ENCODE measurements around the gene SGIP1. TPM values are rescaled to one million over a fixed set of nuclear protein-coding genes. Genes with fewer than 3 reads are reported as not detected.
"Not testable (repeated sequence)": the region's sequence is repeated elsewhere in the genome, so short reads cannot be mapped to it uniquely, and the experiment has no call there.

The SGIP1 gene
- total and polyA plus RNA-seq, 9 donors = 1.7 to 3.1 (median 2.4) TPM

DNA sequence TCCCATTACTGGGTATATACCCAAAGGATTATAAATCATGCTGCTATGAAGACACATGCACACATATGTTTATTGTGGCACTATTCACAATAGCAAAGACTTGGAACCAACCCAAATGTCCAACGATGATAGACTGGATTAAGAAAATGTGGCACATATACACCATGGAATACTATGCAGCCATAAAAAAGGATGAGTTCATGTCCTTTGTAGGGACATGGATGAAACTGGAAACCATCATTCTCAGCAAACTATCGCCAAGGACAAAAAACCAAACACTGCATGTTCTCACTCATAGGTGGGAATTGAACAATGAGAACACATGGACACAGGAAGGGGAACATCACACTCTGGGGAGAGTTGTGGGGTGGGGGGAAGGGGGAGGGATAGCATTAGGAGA, 251.8 kb downstream of the SGIP1 start:
- H3K36me3 ChIP-seq (ENCODE audit: control insufficient read depth, insufficient read depth, low read length); H3K4me3 ChIP-seq (ENCODE audit: low read length); H3K27me3 ChIP-seq (ENCODE audit: control insufficient read depth, insufficient read depth, low read length); H3K27ac ChIP-seq (ENCODE audit: low read length); H3K4me1 ChIP-seq (ENCODE audit: control insufficient read depth, insufficient read depth, low read length); DNase-seq; H3K9me3 ChIP-seq (replicated peaks; ENCODE audit: control insufficient read depth, low read depth, low read length): not testable (repeated sequence)
- WGBS (ENCODE audit: insufficient coverage) = no CpG with 5 or more reads among the region's 2 CpGs

GRCh38 chr1:66787641-66788040, 253.7 kb downstream of the SGIP1 start:
- Histone ChIP-seq H3K36me3 (ENCODE audit: control insufficient read depth, insufficient read depth, low read length) (no peaks in the 10 kb centered on the region), H3K9me3 (replicated peaks; ENCODE audit: control insufficient read depth, low read depth, low read length) (no peaks in the 10 kb centered on the region), H3K27ac (ENCODE audit: low read length) (no peak overlapping the region), H3K4me1 (ENCODE audit: control insufficient read depth, insufficient read depth, low read length) (no peaks in the 10 kb centered on the region), H3K4me3 (ENCODE audit: low read length) (no peak overlapping the region), H3K27me3 (ENCODE audit: control insufficient read depth, insufficient read depth, low read length) (no peaks in the 10 kb centered on the region)
- 100% methylated on average over 2 of the region's 4 CpGs for WGBS (ENCODE audit: insufficient coverage)
- DNase-seq = no peak

GRCh38 chr1:66788231-66788939, 254.4 kb downstream of the SGIP1 start:
- 100% methylated on average over 1 of the region's 6 CpGs for WGBS (ENCODE audit: insufficient coverage)
- DNase-seq = no peak
- Histone ChIP-seq H3K36me3 (ENCODE audit: control insufficient read depth, insufficient read depth, low read length) (no peaks in the 10 kb centered on the region), H3K4me1 (ENCODE audit: control insufficient read depth, insufficient read depth, low read length) (no peaks in the 10 kb centered on the region), H3K27ac (ENCODE audit: low read length) (no peak overlapping the region), H3K9me3 (replicated peaks; ENCODE audit: control insufficient read depth, low read depth, low read length) (no peaks in the 10 kb centered on the region), H3K4me3 (ENCODE audit: low read length) (no peak overlapping the region), H3K27me3 (ENCODE audit: control insufficient read depth, insufficient read depth, low read length) (no peaks in the 10 kb centered on the region)

- Histone ChIP-seq H3K27ac (ENCODE audit: low read length) (no peak overlapping the region), H3K9me3 (replicated peaks; ENCODE audit: control insufficient read depth, low read depth, low read length) (peaks cover 2% of the 10 kb centered on the region), H3K4me3 (ENCODE audit: low read length) (no peak overlapping the region), H3K36me3 (ENCODE audit: control insufficient read depth, insufficient read depth, low read length) (no peaks in the 10 kb centered on the region), H3K4me1 (ENCODE audit: control insufficient read depth, insufficient read depth, low read length) (no peaks in the 10 kb centered on the region), H3K27me3 (ENCODE audit: control insufficient read depth, insufficient read depth, low read length) (no peaks in the 10 kb centered on the region)
- no peak for DNase-seq
- no CpG with 5 or more reads among the region's 5 CpGs for WGBS (ENCODE audit: insufficient coverage)
These were observed 258.0 kb downstream of the SGIP1 start for GRCh38 chr1:66791621-66792610.

- not testable (repeated sequence) for H3K27ac ChIP-seq (ENCODE audit: low read length); DNase-seq; H3K4me3 ChIP-seq (ENCODE audit: low read length); H3K4me1 ChIP-seq (ENCODE audit: control insufficient read depth, insufficient read depth, low read length); H3K27me3 ChIP-seq (ENCODE audit: control insufficient read depth, insufficient read depth, low read length); H3K36me3 ChIP-seq (ENCODE audit: control insufficient read depth, insufficient read depth, low read length); H3K9me3 ChIP-seq (replicated peaks; ENCODE audit: control insufficient read depth, low read depth, low read length)
- no CpG with 5 or more reads among the region's 2 CpGs for WGBS (ENCODE audit: insufficient coverage)
These were observed 261.9 kb downstream of the SGIP1 start for GRCh38 chr1:66795839-66796238.

Other genes starting within 250 kb of the SGIP1 start
- 4.0 TPM for gene DYNLT5, start 218.3 kb downstream of the SGIP1 start, total RNA-seq
- gene DYNLT5, start 218.3 kb downstream of the SGIP1 start, polyA plus RNA-seq (ENCODE audit: insufficient read depth in 1 of 8, insufficient read length in 8 of 8, low replicate concordance in 1 of 8) = 1 to 10 TPM; 2.0 to 6.5 (median 3.7) TPM